Psoas muscle (tissue), 8 donors: ENCODE results near the gene RTN4RL2. TPM values are rescaled to one million over a fixed set of nuclear protein-coding genes. Genes with fewer than 3 reads are reported as not detected.

Source experiments
- ATAC-seq, 4 donors: fragments of 200-7000 bp; cut with Tn5 transposase; one replicate each; pipeline ENCODE4 v1.9.1; 2020; ENCODE audit warnings: moderate library complexity in 3 of 4, mild to moderate bottlenecking in 2 of 4
- DNase-seq, 2 donors: peaks; one replicate each; pipeline ENCODE4 v3.0.0-alpha.2; 2020
- H3K27ac ChIP-seq: fragments of 200-600 bp; one replicate; pipeline ENCODE4 v1.8.0; 2022
- H3K27me3 ChIP-seq, 3 donors: fragments of 200-600 bp in 1 of 3; one replicate each; pipeline versions ENCODE4 v1.6.1 to v1.8.0; 2013 to 2022; ENCODE audit warnings: low read length in 2 of 3, mild to moderate bottlenecking in 2 of 3, moderate library complexity in 1 of 3; ENCODE audit not compliant: insufficient read depth in 3 of 3
- H3K36me3 ChIP-seq, 2 donors: fragments of 200-600 bp in 1 of 2; one replicate each; pipeline versions ENCODE4 v1.6.1 to v1.8.0; 2013 to 2022; ENCODE audit warnings: low read depth in 1 of 2, mild to moderate bottlenecking in 1 of 2, moderate library complexity in 1 of 2; ENCODE audit not compliant: insufficient read depth in 1 of 2
- H3K4me1 ChIP-seq: fragments of 200-600 bp; one replicate; pipeline ENCODE4 v1.8.0; 2022
- H3K4me3 ChIP-seq: fragments of 200-600 bp; one replicate; pipeline ENCODE4 v1.8.0; 2022; ENCODE audit warnings: mild to moderate bottlenecking
- H3K9me3 ChIP-seq: fragments of 200-600 bp; one replicate; pipeline ENCODE4 v1.8.0; 2022
- CTCF ChIP-seq: fragments of 200-600 bp; IDR thresholded peaks from one replicate; pipeline ENCODE4 v1.8.0; 2022; ENCODE audit warnings: antibody characterized with exemption
- WGBS, 3 donors: extraction: QIAGEN DNeasy Blood & Tissue Kit; methylation state at CpG; one replicate each; pipeline versions ENCODE4 v1.1.6 to v1.1.7; 2013; 5-methylcytosine and 5-hydroxymethylcytosine counted together
- intact Hi-C, 2 donors: fragments of 100-400 bp; cut with DNase I; formaldehyde crosslinking; loops; one replicate each; pipeline versions ENCODE4 v1.11.0 to v1.14.2; 2022
- polyA plus RNA-seq, 3 donors: library from polyadenylated mRNA; stranded (reverse); fragments of 200-250 nt; gene quantifications; one replicate each; pipeline ENCODE4 v1.2.3, GENCODE V29; 2013
- total RNA-seq, 4 donors: library from RNA; stranded (reverse); fragmentation: NEBNext Ultra II Directional in 2 of 4; extraction: Animal tissue kit (Norgen Biotek cat#: 25700) in 2 of 4; gene quantifications; one replicate each; pipeline versions ENCODE4 v1.2.1 to v1.2.4, GENCODE V29; 2021 to 2023
- donor health status: healthy with polysubstance abuse.
- donor health status: DM: no; HTN: no; CAD: no; lungs with moderate emphysema.
- donor health status: Bipolar disorder and iron deficiency.
- donor health status: healthy.
- donor health status: DM: yes; HTN: yes; CAD: no.
- donor health status: DM: no; HTN: no; CAD: no.
- donor health status: DM: no; HTN: no; CAD: no.
- donor health status: DM: yes; HTN: yes; CAD: no.

The RTN4RL2 gene
- total and polyA plus RNA-seq, 7 donors: 0.44 to 1.1 (median 0.77) TPM

- TF ChIP-seq CTCF: no peak
- Histone ChIP-seq H3K27ac (peak overlapping the region; percentile 63), H3K36me3 (peaks cover 0 to 66% of the 10 kb centered on the region in 2 donors), H3K9me3 (no peaks in the 10 kb centered on the region), H3K4me3 (no peak overlapping the region), H3K27me3 (peaks cover 0 to 5% (median 3%) of the 10 kb centered on the region in 3 donors), H3K4me1 (peaks cover 28% of the 10 kb centered on the region)
- intact Hi-C loops: no loop called here
- 87 to 91% (median 88%) methylated on average over 15 of the region's 15 CpGs for WGBS, 3 donors
- no peak for ATAC-seq
- DNase-seq: no peak
Measured at GRCh38 chr11:57487021-57487778, 26.9 kb downstream of the RTN4RL2 start.

DNA sequence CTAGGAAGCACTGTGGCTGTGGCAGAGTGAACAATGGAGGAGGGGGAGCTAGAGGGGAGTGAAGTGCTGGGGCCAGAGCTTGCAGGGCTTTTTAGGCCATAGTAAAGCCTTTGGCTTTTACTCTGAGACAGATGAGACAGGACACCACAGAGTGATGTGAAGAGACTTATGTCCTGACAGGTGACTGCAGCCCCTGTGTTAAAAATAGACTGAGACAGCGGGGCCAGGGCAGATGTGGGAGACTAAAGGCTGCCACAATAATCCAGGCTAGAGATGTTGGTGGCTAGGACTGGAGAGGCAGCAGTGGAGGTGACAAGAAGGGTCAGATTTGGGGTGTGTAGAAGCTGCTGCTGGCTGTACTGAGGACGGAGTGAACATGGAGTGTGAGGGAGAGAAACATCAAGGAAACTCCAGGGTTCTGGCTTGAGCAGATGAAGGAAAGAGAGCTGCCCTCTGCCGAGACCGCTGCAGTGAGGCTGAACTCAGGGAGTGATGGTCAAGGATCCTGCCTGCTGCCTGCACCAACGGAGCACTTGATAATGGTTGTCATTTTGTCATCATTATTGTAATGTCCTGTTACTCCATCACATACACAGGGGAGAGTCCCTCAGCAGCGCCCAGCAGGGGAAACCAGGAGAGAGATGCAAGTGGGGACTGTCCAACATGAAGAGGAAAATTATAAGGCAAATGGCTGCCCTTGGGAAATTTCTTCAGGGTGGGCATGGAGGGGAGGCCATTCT, 27.8 kb downstream of the RTN4RL2 start:
- peaks cover 0 to 5% (median 0%) of the 10 kb centered on the region in 3 donors for H3K27me3 ChIP-seq
- 56 to 66% (median 56%) methylated on average over 6 of the region's 6 CpGs for WGBS, 3 donors
- no peak for TF ChIP-seq CTCF
- ATAC-seq (peak; percentile 77 to 93 (median 82)), DNase-seq (no peak)
- H3K27ac ChIP-seq: peak overlapping the region; percentile 63
- H3K4me3 ChIP-seq: peak overlapping the region; percentile 9
- peaks cover 22% of the 10 kb centered on the region for H3K4me1 ChIP-seq
- H3K9me3 ChIP-seq: no peaks in the 10 kb centered on the region
- peaks cover 0 to 66% of the 10 kb centered on the region in 2 donors for H3K36me3 ChIP-seq
- intact Hi-C loops: no loop called here

DNA sequence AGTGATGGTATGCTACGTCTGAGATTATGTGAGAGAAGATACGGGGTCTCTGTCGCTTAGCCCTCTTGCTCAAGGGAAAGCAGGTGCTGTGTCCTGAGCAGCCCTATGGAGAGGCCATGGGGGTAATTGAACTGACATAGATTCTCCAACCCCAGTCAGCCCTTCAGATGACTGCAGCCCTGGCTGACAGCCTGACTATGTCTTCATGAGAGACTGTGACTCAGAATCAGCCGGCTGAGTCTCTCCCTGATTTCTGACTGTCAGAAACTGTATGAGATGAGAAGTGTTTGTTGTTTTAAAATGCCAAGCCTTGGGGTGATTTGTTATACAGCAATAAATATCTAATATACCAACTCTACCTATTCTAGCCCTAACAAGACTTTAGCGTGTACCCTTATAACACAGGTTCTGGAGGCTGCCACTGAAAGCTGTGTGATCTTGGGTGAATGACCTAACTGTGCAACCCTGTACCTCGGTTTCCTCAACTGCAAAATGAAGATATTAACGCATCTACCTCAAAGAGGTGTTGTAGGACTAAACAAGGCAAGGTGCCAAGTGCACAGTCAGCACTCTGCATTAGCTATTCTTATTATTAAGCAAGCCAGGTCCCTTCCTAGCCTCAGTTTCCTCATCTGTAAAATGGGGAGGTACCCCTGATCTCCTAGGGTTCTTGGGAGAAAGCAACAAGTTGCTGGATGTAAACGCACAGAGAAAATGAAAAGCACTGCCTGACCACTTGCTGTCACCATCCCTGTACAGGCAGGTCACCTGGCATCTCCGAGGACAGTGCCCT, 30.3 kb downstream of the RTN4RL2 start:
- intact Hi-C loops: loop anchor here in 1 of 2 donors (2.0 kb wide), 1 partner anchor 36 kb away; no protein-coding TSS in a partner anchor
- Histone ChIP-seq H3K9me3 (no peaks in the 10 kb centered on the region), H3K27ac (no peak overlapping the region), H3K36me3 (peaks cover 0 to 49% of the 10 kb centered on the region in 2 donors), H3K4me3 (no peak overlapping the region), H3K27me3 (no peaks in the 10 kb centered on the region), H3K4me1 (peaks cover 19% of the 10 kb centered on the region)
- TF ChIP-seq CTCF: no peak
- peak in 1 of 2 donors; percentile 30 for DNase-seq
- peak in 1 of 4 donors; percentile 81 for ATAC-seq
- WGBS, 3 donors: 91 to 93% (median 92%) methylated on average over 9 of the region's 9 CpGs

DNA sequence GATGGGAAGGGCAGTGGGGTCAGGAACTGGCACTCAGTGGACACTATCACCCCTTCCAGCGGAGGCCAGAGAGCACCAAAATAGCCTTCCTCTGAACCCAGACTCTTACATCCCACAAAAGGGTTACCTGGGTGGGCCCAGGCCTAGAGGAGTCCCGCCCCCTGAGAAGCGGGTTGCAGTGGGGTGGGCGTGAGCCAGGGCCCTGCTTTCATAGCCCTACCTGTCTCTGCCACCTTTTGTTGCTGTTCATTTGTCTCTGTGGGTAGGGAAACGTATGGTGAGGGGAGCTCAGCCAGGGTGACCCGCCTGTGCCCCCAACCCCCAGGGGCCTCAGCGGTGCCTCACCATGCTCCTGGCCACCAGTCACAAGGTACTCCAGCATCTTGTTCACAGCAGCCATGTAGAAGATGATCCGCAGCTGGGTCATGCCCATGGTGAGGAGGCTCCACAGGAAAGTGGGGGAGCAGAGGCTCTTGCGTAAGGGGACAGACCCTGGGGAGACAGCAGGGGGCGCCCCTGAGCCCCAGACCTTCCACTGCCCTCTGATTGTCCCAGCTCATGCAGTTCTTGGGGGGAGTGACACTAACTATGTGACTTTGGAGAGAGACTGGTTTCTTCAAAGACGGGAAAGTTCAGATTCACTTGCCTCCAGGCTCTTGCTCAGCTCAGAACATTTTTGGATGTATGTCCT, 31.2 kb downstream of the RTN4RL2 start:
- ATAC-seq: peak; percentile 25 to 54 (median 36)
- no peaks in the 10 kb centered on the region for H3K9me3 ChIP-seq
- no peaks in the 10 kb centered on the region for H3K27me3 ChIP-seq
- peak; percentile 56 for TF ChIP-seq CTCF
- H3K27ac ChIP-seq: no peak overlapping the region
- no peak overlapping the region for H3K4me3 ChIP-seq
- H3K4me1 ChIP-seq: peaks cover 19% of the 10 kb centered on the region
- WGBS, 3 donors: 80% methylated on average over 11 of the region's 11 CpGs
- DNase-seq: peak; percentile 49 to 76
- intact Hi-C loops: loop anchor here (2.0 kb wide), 1 partner anchor 35 kb away; no protein-coding TSS in a partner anchor
- peaks cover 0 to 46% of the 10 kb centered on the region in 2 donors for H3K36me3 ChIP-seq
